RWPE1 (cell line): ENCODE data around the gene UMPS.

ENCODE experiments used
- CTCF ChIA-PET: fragments of 350-600 bp; sonication (Branson Sonifier 250); formaldehyde crosslinking; extraction: SDS; loops from one replicate; lab custom pipeline; 2021; lab: Yijun Ruan, JAX
- POLR2A ChIA-PET: fragments of 400-600 bp; formaldehyde crosslinking; extraction: SDS; loops from one replicate; lab custom pipeline; 2020; ENCODE audit warnings: antibody characterized with exemption; ENCODE audit not compliant: low non-redundant PET; lab: Yijun Ruan, JAX
- DNase-seq: peaks from one replicate; pipeline ENCODE4 v3.0.0; 2012; ENCODE audit warnings: low spot score
- H3K27ac ChIP-seq: fragments of 450-650 bp; 2 replicates; pipeline ENCODE4 v1.5.1; 2017
- TF ChIP-seq, protein P1 (sequence below): fragments of 450-650 bp; conservative IDR thresholded peaks from 2 replicates; pipeline ENCODE4 v1.5.1; 2017; ENCODE audit warnings: low read depth, mild to moderate bottlenecking

Gene UMPS

DNA sequence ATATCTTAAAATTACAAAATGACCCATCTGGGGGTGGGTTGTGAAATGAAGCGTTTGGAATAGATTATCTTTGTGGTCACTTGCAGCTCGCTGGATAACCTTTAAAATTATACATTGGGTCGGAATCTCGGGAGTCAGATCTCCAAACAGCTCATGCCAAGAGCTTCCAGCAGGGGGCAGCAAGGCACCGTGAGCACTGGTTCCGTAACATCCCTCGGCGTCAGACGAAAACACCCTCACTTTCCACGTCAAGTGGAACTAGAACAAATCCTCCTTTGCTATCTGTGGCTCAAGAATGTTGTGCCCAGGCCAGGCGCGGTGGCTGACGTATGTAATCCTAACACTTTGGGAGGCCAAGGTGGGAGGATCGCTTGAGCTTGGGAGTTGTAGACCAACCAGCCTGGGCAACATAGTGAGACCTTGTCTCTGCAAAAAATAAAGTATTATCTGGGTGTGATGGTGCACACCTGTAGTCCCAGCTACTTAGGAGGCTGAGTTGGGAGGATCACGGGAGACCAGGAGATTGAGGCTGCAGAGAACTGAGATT, 31.1 kb downstream of the UMPS start:
- CTCF ChIA-PET: interaction anchor here (0.5 to 4.6 kb wide), 24 partner anchors 9 to 1881 kb away, joined by 3 to 61 read pairs (median 4); no protein-coding TSS in a partner anchor
- TF ChIP-seq, protein P1, sequence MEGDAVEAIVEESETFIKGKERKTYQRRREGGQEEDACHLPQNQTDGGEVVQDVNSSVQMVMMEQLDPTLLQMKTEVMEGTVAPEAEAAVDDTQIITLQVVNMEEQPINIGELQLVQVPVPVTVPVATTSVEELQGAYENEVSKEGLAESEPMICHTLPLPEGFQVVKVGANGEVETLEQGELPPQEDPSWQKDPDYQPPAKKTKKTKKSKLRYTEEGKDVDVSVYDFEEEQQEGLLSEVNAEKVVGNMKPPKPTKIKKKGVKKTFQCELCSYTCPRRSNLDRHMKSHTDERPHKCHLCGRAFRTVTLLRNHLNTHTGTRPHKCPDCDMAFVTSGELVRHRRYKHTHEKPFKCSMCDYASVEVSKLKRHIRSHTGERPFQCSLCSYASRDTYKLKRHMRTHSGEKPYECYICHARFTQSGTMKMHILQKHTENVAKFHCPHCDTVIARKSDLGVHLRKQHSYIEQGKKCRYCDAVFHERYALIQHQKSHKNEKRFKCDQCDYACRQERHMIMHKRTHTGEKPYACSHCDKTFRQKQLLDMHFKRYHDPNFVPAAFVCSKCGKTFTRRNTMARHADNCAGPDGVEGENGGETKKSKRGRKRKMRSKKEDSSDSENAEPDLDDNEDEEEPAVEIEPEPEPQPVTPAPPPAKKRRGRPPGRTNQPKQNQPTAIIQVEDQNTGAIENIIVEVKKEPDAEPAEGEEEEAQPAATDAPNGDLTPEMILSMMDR: peak; percentile 94
- no peak overlapping the region for H3K27ac ChIP-seq
- DNase-seq: peak; percentile 63
- POLR2A ChIA-PET: no interaction called here

DNA sequence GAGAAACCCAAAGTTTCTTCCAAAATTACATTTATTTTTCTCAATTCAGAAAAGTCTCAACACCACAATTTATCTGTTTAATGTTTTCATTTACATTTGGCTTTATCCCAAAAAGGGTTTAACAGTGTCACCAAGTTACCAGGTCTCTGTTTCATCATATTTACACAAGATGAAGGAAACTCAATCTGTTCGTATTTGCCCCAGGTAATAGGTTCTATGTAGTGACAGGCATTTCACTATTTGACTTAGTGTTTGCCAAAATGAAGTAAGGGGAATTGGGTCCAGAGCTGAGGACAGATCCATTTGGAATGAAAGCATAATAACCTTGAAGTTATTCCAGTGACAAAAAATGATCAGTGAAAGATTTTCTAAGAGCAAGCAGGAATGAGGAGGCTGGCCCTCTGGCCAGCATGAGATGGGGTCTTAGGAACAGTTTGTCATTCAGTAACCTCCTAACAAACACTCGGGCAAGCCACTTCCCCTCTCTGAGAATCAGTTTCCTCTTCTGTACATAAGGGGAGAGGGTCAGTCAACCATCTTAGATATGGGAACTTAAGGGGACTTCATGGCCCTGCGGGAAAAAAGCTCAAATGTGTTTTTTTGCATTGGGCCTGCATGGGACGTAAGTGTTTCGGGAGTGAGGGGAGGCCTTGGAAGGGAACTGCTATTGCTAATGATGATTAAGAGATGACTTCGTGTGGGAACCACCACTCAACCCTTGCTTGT, 31.8 kb downstream of the UMPS start:
- no peak overlapping the region; the same call in 1 of the 2 replicates for H3K27ac ChIP-seq
- TF ChIP-seq, protein P1: no peak
- DNase-seq: no peak
- ChIA-PET CTCF (interaction anchor here (0.6 to 4.6 kb wide), 12 partner anchors 8 to 1880 kb away, joined by 3 to 61 read pairs (median 7); no protein-coding TSS in a partner anchor), POLR2A (no interaction called here)

DNA sequence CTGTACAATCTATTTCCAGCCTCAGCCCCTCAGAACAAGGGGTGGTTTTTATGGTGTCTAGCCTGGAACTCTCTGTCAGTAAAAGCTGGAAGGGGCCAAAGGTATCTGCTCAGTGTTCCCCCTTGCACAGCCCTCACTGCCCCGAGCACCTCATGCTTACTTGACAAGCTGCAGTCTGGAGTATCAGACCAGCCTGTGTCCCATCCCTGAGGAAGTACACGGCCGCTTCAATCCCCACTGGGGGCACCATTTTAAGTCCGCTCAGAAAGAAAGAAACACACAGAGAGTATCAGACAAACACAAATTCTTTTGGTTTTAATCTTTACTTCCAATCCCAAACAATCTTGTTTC, 32.4 kb downstream of the UMPS start:
- ChIA-PET CTCF (interaction anchor here (1.0 to 4.6 kb wide), 2 partner anchors 9 to 139 kb away, joined by 12 to 61 read pairs; no protein-coding TSS in a partner anchor), POLR2A (no interaction called here)
- DNase-seq: no peak
- TF ChIP-seq, protein P1: no peak
- no peak overlapping the region; the same call in 1 of the 2 replicates for H3K27ac ChIP-seq

DNA sequence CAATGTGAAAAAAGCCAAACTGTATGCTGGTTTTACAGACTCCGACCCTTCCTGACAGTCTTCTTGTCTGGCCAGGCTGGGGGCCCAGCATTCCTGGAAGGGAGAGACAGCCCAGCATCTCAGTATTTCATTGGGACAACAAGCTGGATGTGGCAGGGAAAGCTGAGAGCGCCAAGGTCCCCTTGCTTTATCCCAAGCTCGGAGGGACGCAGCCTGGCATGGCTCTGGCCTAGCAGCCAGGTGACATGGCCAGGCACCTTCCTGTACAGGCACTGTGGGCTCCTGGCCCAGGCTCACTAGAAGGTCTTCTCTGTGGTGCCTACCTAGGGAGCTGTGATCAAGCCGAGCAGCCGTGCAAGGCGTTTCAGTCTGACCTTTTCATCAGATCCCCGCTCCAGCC, 33.0 kb downstream of the UMPS start:
- peak overlapping the region; percentile 10 for H3K27ac ChIP-seq
- ChIA-PET CTCF (no interaction called here), POLR2A (no interaction called here)
- no peak for DNase-seq
- TF ChIP-seq, protein P1: no peak

DNA sequence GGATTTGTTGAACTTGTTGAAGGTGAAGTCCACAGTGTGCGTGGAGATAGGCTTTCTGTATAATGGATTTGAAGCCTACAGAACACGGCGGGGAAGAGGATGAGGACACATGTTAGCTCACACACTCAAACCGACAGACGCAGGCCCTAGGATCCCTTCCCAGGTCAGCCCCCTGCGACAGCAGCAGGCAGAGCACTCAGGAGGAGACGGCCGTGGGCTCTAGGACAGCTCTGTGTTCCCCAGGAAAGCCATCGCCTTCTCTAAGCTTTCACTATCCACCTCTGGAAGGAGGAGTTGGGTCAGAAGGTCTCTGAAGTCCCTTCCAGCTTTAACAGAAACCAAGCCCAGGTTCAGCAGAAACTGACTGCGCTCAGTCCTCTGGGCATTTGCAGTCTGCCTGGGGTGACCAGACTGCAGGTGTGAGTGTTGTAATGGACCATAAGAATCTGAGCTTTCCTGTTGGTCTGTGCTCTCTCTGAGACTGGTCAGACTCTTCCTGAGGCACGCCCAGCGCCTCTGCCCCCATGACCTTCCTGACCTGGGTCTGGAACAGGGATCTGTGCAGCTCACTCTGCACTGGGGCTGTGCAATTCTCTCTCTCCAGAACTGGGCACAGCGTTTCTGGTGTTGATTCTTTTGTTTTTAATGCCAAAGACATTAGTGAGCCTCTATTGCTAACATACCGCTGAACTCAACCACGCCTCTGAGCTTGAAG, 33.5 kb downstream of the UMPS start:
- ChIA-PET CTCF (no interaction called here), POLR2A (no interaction called here)
- DNase-seq: no peak
- TF ChIP-seq, protein P1: no peak
- H3K27ac ChIP-seq: peak overlapping the region; percentile 10

DNA sequence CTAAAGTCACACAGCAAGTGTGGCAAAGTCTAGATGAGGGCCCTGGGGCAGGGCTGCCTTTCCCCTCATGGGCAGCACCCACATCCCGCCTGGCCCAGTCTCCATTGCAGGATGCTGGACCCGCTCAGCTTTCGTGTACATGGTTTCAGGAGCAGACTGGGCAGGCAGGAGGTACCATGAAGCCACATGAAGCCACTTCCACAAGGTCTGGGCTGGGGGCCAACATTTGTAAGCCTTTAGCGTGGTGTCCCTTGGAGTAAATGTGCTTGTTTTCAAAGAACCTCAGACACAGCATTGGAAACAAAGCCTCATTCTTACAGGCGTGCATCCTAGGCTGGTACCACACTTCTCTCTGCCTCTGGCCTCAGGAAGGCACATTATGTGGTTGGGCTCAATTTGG, 34.5 kb downstream of the UMPS start:
- H3K27ac ChIP-seq: no peak overlapping the region
- TF ChIP-seq, protein P1: no peak
- DNase-seq: no peak
- ChIA-PET CTCF (interaction anchor here (0.8 kb wide), 1 partner anchor 137 kb away, joined by 3 read pairs; no protein-coding TSS in a partner anchor), POLR2A (no interaction called here)
